B cell (primary cell): ENCODE data around the gene MRPS12. TPM values are rescaled to one million over a fixed set of nuclear protein-coding genes. Genes with fewer than 3 reads are reported as not detected.

Source experiments
- ATAC-seq: fragments of 200-7000 bp; cut with Tn5 transposase; one replicate; pipeline ENCODE4 v1.10.0; 2021; ENCODE audit warnings: low read depth, mild to moderate bottlenecking, moderate number of reproducible peaks, moderate library complexity
- CTCF ChIA-PET: fragments of 350-600 bp; sonication (Branson Sonifier 250); formaldehyde crosslinking; loops from one replicate; lab custom pipeline; 2021; ENCODE audit warnings: antibody characterized with exemption, inconsistent platforms; lab: Charles Lee
- POLR2A ChIA-PET: fragments of 350-600 bp; sonication (Branson Sonifier 250); formaldehyde crosslinking; loops from one replicate; lab custom pipeline; 2021; ENCODE audit warnings: antibody characterized with exemption; lab: Charles Lee
- DNase-seq: peaks from one replicate; pipeline ENCODE4 v3.0.0; 2013
- H2AFZ ChIP-seq: 2 replicates; pipeline ENCODE4 v1.6.1; 2012; ENCODE audit warnings: mild to moderate bottlenecking, low read depth, low read length; ENCODE audit not compliant: insufficient read depth, poor library complexity, severe bottlenecking
- H3K27ac ChIP-seq, 2 donors: 1 replicate in 1 of 2; 2 replicates in 1 of 2; pipeline ENCODE4 v1.5.1; 2012 to 2013; ENCODE audit warnings: low read length in 2 of 2, mild to moderate bottlenecking in 2 of 2, moderate library complexity in 1 of 2
- H3K27me3 ChIP-seq, 4 experiments: fragments of 200-600 bp in 1 of 4; sonication (generic) in 1 of 4; replicated peaks in 1 of 4; 1 replicate in 2 of 4; 2 replicates in 2 of 4; pipeline versions ENCODE4 v1.6.1 to v1.7.0; 2013 to 2016; ENCODE audit warnings: low read length in 3 of 4, mild to moderate bottlenecking in 2 of 4, mixed read lengths in 1 of 4, moderate library complexity in 1 of 4; ENCODE audit not compliant: insufficient read depth in 4 of 4, control insufficient read depth in 3 of 4; ENCODE audit errors: control extremely low read depth in 1 of 4
- H3K36me3 ChIP-seq, 2 experiments: replicated peaks in 1 of 2; 1 replicate in 1 of 2; 2 replicates in 1 of 2; pipeline versions ENCODE4 v1.6.1 to v1.7.1; 2013; ENCODE audit warnings: low read length in 1 of 2; ENCODE audit not compliant: insufficient read depth in 2 of 2, control insufficient read depth in 1 of 2; ENCODE audit errors: control extremely low read depth in 1 of 2, extremely low read depth in 1 of 2
- H3K4me1 ChIP-seq, 2 donors: fragments of 200-600 bp in 1 of 2; sonication (generic) in 1 of 2; 1 replicate in 1 of 2; 2 replicates in 1 of 2; pipeline versions ENCODE4 v1.5.1 to v1.6.1; 2013 to 2017; ENCODE audit warnings: low read length in 2 of 2; ENCODE audit not compliant: control insufficient read depth in 2 of 2, insufficient read depth in 2 of 2
- H3K4me2 ChIP-seq: replicated peaks from 2 replicates; pipeline ENCODE3; 2012; ENCODE audit warnings: mild to moderate bottlenecking, low read depth, low read length; ENCODE audit not compliant: poor library complexity, severe bottlenecking
- H3K4me3 ChIP-seq, 5 experiments: fragments of 200-600 bp in 1 of 5; sonication (generic) in 1 of 5; 1 replicate in 3 of 5; 2 replicates in 2 of 5; pipeline versions ENCODE4 v1.5.1 to v1.7.0; 2011 to 2016; ENCODE audit warnings: low read length in 4 of 5, mild to moderate bottlenecking in 4 of 5, low read depth in 2 of 5, control low read depth in 1 of 5, moderate library complexity in 1 of 5; ENCODE audit not compliant: insufficient read depth in 1 of 5; ENCODE audit errors: control extremely low read depth in 1 of 5, extremely low read depth in 1 of 5
- H3K79me2 ChIP-seq: fragments of 200-600 bp; sonication (generic); one replicate; pipeline ENCODE4 v1.6.0; 2016; ENCODE audit warnings: low read length; ENCODE audit not compliant: control insufficient read depth, insufficient read depth
- H3K9ac ChIP-seq: fragments of 200-600 bp; sonication (generic); 2 replicates; pipeline ENCODE4 v1.6.1; 2017; ENCODE audit warnings: mild to moderate bottlenecking, low read length, moderate library complexity
- H3K9me3 ChIP-seq, 3 donors: one replicate each; pipeline versions ENCODE4 v1.6.1 to v1.7.1; 2013; ENCODE audit warnings: low read length in 2 of 3; ENCODE audit not compliant: control insufficient read depth in 2 of 3, insufficient read depth in 1 of 3; ENCODE audit errors: control extremely low read depth in 1 of 3
- H4K20me1 ChIP-seq: 2 replicates; pipeline ENCODE4 v1.6.0; 2012; ENCODE audit warnings: mild to moderate bottlenecking, low read length; ENCODE audit not compliant: insufficient read depth, control insufficient read depth, poor library complexity, severe bottlenecking
- H3K27ac Mint-ChIP-seq: one replicate; pipeline ENCODE4 v1.8.0; 2021; ENCODE audit warnings: mixed read lengths
- H3K27me3 Mint-ChIP-seq: one replicate; pipeline ENCODE4 v1.8.0; 2021; ENCODE audit warnings: mixed read lengths
- H3K4me1 Mint-ChIP-seq: one replicate; pipeline ENCODE4 v1.8.0; 2021; ENCODE audit warnings: mixed read lengths
- H3K4me3 Mint-ChIP-seq: one replicate; pipeline ENCODE4 v1.8.0; 2021; ENCODE audit warnings: mixed read lengths
- H3K9me3 Mint-ChIP-seq: one replicate; pipeline ENCODE4 v1.8.0; 2022; ENCODE audit warnings: mixed read lengths; ENCODE audit not compliant: insufficient read depth
- EZH2 ChIP-seq: IDR thresholded peaks from 2 replicates; pipeline ENCODE4 v1.6.1; 2012; ENCODE audit warnings: borderline replicate concordance, low read depth, mild to moderate bottlenecking, moderate library complexity, low read length; ENCODE audit not compliant: insufficient read depth, poor library complexity, severe bottlenecking
- WGBS: methylation state at CpG from one replicate; pipeline ENCODE4 v1.1.5; 2013; ENCODE audit warnings: missing lambda C conversion rate; ENCODE audit not compliant: insufficient coverage; 5-methylcytosine and 5-hydroxymethylcytosine counted together
- intact Hi-C: fragments of 100-400 bp; cut with micrococcal nuclease; formaldehyde crosslinking; loops from one replicate; pipeline ENCODE4 v1.10.0; 2022
- polyA plus RNA-seq: library from polyadenylated mRNA; depleted of rRNA; stranded (reverse); fragments of >200 nt; gene quantifications from 2 replicates; pipeline ENCODE4 v1.2.3, GENCODE V29; 2012
- total RNA-seq, 2 donors: library from RNA; stranded (reverse); fragments of 120-200 nt in 1 of 2; gene quantifications; 1 replicate in 1 of 2; 2 replicates in 1 of 2; pipeline versions ENCODE4 v1.2.3 to v1.2.4, GENCODE V29; 2013 to 2022
- TF ChIP-seq, protein P1 (sequence below): fragments of 200-600 bp; IDR thresholded peaks from one replicate; pipeline ENCODE4 v1.8.0; 2022; ENCODE audit warnings: antibody characterized with exemption, mild to moderate bottlenecking

The MRPS12 gene
- total and polyA plus RNA-seq, 2 donors (not counting 1 experiment from before 2014, with no cell fraction given): 27.0 to 30.3 TPM

DNA sequence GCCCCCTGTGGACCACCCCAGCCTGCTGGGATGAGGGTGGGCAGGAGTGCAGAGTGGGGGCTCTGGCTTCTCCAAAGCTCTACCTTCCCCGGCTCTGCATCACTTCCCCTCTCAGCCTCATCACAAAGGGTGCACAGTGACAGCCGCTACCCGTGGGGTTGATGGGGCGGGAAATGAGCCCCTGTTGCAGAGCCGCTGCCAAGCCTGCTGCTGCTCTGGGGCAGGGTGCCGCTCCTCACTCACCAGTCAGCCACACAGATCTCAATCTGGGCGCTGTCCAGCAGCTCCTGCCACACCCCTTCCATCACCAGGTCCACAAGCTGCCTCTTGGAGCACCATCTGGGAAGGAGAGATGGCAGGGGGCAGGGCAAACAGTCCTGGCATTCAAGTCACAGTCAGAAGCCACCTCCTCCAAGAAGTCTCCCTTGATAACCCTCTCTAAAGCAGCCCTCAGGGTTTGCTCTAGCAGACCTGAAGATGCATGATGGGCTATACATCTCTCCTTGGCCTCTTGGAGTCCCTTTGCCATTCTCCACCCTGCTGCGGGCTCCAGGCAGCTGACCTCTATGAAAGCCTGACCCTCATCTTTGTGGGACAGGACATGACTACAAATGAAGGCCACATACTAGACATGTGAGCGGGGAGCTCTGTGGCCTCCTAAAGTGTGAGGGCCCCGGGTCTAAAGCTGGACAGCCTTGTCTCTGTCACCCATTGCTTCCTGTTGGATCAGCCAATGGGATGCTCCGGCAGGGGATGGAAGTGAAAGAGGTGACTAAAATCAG, 15.7 kb downstream of the MRPS12 start:
- no peak for ATAC-seq
- no peak overlapping the region for H3K27ac Mint-ChIP-seq

More for the DNA sequence above, 15.7 kb downstream of the MRPS12 start:
- H2AFZ ChIP-seq: no peak overlapping the region
- intact Hi-C loops: no loop called here
- no peak overlapping the region for H3K4me3 ChIP-seq
- TF ChIP-seq, protein P1, sequence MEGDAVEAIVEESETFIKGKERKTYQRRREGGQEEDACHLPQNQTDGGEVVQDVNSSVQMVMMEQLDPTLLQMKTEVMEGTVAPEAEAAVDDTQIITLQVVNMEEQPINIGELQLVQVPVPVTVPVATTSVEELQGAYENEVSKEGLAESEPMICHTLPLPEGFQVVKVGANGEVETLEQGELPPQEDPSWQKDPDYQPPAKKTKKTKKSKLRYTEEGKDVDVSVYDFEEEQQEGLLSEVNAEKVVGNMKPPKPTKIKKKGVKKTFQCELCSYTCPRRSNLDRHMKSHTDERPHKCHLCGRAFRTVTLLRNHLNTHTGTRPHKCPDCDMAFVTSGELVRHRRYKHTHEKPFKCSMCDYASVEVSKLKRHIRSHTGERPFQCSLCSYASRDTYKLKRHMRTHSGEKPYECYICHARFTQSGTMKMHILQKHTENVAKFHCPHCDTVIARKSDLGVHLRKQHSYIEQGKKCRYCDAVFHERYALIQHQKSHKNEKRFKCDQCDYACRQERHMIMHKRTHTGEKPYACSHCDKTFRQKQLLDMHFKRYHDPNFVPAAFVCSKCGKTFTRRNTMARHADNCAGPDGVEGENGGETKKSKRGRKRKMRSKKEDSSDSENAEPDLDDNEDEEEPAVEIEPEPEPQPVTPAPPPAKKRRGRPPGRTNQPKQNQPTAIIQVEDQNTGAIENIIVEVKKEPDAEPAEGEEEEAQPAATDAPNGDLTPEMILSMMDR: no peak
- TF ChIP-seq EZH2: no peak
- 71% methylated on average over 9 of the region's 11 CpGs for WGBS
- H3K4me2 ChIP-seq: no peak overlapping the region
- no peak overlapping the region for H3K9ac ChIP-seq
- H3K36me3 ChIP-seq: no peaks in the 10 kb centered on the region
- Mint-ChIP-seq H3K4me3 (no peak overlapping the region), H3K27me3 (peaks cover 28% of the 10 kb centered on the region), H3K4me1 (peaks cover 8% of the 10 kb centered on the region), H3K9me3 (no peaks in the 10 kb centered on the region)
- ChIA-PET CTCF (no interaction called here), POLR2A (no interaction called here)
- DNase-seq: no peak
- H3K4me1 ChIP-seq: peaks cover 10 to 12% of the 10 kb centered on the region in 2 donors
- peaks cover 0 to 19% (median 0%) of the 10 kb centered on the region in 3 donors for H3K9me3 ChIP-seq
- H3K27me3 ChIP-seq: peaks cover 0 to 22% (median 2%) of the 10 kb centered on the region in 4 experiments
- H3K79me2 ChIP-seq: no peaks in the 10 kb centered on the region
- no peaks in the 10 kb centered on the region for H4K20me1 ChIP-seq
- no peak overlapping the region for H3K27ac ChIP-seq
